Measurements from ENCODE around the gene C5orf46. TPM values are rescaled to one million over a fixed set of nuclear protein-coding genes. Genes with fewer than 3 reads are reported as not detected.

The C5orf46 gene
- total RNA-seq, 6 donors from 2014 or later, result not detected

DNA sequence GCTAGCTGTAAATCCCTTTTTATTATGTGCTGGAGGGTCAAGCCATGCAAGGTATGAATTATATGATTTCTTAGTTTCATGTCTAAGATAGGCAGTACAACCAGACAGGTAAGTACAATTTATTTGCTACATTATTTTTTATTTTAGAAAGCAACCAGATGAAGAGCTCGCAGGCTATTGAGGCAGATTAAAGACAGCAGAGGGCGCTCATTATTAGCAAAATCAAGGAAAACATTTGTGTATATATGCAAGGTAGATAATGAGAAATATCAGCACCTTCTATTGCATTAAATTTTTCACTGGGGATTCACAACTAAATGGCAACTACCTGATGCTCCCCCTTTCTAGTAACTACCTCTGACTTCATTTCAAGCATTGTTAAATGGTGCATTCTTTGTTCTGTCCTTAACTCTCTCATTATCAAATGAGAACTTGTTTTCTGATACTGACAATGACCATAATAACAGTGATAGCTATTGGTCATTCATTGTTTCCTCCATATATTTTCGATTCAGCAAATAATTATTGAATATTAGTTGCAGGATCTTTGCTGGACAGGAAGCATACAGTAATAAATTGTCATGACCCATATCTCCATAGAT is 19.2 kb downstream of the C5orf46 start:
- H3K36me3 ChIP-seq, result no peaks in the 10 kb centered on the region
- WGBS, 2 donors, result 8 to 16% methylated on average over 3 of the region's 3 CpGs
- H3K27me3 ChIP-seq, result no peaks in the 10 kb centered on the region
- TF ChIP-seq POLR2AphosphoS5 (IDR thresholded peaks at IDR 0.05), result no peak
- TF ChIP-seq POLR2A (IDR thresholded peaks at IDR 0.05), result no peak
- TF ChIP-seq, protein P1, sequence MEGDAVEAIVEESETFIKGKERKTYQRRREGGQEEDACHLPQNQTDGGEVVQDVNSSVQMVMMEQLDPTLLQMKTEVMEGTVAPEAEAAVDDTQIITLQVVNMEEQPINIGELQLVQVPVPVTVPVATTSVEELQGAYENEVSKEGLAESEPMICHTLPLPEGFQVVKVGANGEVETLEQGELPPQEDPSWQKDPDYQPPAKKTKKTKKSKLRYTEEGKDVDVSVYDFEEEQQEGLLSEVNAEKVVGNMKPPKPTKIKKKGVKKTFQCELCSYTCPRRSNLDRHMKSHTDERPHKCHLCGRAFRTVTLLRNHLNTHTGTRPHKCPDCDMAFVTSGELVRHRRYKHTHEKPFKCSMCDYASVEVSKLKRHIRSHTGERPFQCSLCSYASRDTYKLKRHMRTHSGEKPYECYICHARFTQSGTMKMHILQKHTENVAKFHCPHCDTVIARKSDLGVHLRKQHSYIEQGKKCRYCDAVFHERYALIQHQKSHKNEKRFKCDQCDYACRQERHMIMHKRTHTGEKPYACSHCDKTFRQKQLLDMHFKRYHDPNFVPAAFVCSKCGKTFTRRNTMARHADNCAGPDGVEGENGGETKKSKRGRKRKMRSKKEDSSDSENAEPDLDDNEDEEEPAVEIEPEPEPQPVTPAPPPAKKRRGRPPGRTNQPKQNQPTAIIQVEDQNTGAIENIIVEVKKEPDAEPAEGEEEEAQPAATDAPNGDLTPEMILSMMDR (IDR thresholded peaks at IDR 0.05), result peak in 4 of 6 experiments; percentile 31 to 45 (median 42)
- TF ChIP-seq EP300 (IDR thresholded peaks at IDR 0.05), result no peak
- H3K4me1 ChIP-seq, result no peaks in the 10 kb centered on the region
- no peaks in the 10 kb centered on the region for H3K9me3 ChIP-seq
- ATAC-seq (ENCODE audit: low FRiP score in 2 of 2) (no peak), DNase-seq (no peak)
- no peak overlapping the region for H3K27ac ChIP-seq
- no peak overlapping the region for H3K4me3 ChIP-seq

DNA sequence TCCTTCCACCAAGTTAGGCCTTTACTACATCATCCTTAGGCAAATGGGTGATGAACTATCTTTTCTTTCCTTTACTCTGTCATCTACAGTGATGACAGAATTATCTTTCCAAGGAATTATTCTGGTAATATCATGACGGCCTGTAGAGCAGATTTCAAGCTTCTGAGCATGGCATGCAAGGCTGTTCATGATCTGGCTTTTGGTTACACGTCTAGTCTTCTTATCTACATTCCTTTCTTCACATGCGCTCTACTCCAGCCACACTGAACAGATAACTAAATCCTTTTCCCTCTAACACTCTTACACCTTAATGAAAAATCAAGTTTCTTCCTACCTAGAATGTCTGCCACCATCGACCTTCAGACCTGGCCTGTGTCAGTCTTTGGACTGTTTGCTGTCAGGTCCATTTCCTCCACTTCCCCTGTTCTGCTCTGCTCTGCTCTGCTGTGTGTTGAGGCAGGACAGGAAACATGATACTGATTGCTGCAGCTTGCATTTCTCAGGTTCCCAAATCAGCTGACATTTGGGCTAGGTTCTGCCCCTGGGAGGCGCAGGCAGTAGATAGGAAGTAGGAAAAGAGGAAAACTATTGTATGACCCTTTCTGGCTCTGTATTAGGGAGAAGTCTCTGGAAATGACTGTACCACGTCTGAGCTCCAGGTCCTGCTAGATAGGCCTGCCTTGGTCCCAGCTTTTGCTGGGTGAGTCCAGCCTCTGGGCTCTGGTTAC is 23.6 kb downstream of the C5orf46 start:
- Histone ChIP-seq H3K27ac (no peak overlapping the region), H3K27me3 (no peaks in the 10 kb centered on the region), H3K36me3 (no peaks in the 10 kb centered on the region), H3K9me3 (no peaks in the 10 kb centered on the region), H3K4me1 (no peaks in the 10 kb centered on the region), H3K4me3 (no peak overlapping the region)
- ATAC-seq (ENCODE audit: low FRiP score in 2 of 2) (no peak), DNase-seq (no peak)
- TF ChIP-seq EP300 (IDR thresholded peaks at IDR 0.05) (no peak), POLR2A (IDR thresholded peaks at IDR 0.05) (no peak), POLR2AphosphoS5 (IDR thresholded peaks at IDR 0.05) (no peak)
- TF ChIP-seq, protein P1 (IDR thresholded peaks at IDR 0.05), result no peak
- 64% methylated on average over 6 of the region's 6 CpGs for WGBS, 2 donors

DNA sequence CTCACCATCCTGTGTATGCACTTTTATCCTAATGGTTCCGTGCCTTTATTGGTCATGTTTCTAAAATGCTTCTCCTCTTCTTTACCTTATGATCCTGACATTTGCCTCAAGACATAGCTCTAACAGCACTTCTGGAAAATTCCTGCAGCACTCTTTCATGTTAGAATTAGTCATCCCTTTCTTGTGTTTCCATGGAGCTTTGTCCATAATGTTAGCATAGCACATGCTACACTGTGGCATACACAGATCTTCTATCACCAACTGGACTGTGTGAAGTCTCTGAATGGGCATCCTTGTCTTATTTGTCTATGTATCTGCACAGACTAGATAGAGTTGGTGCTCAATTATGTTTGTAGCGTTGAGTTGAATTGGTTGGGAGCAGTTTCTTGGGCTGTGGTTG is 25.9 kb downstream of the C5orf46 start:
- no peaks in the 10 kb centered on the region for H3K9me3 ChIP-seq
- 89 to 96% methylated on average over 2 of the region's 2 CpGs for WGBS, 2 donors
- H3K36me3 ChIP-seq, result no peaks in the 10 kb centered on the region
- TF ChIP-seq EP300 (IDR thresholded peaks at IDR 0.05) (no peak), POLR2A (IDR thresholded peaks at IDR 0.05) (no peak), POLR2AphosphoS5 (IDR thresholded peaks at IDR 0.05) (no peak)
- TF ChIP-seq, protein P1 (IDR thresholded peaks at IDR 0.05), result no peak
- no peaks in the 10 kb centered on the region for H3K4me1 ChIP-seq
- no peaks in the 10 kb centered on the region for H3K27me3 ChIP-seq
- H3K4me3 ChIP-seq, result peak overlapping the region in 2 of 4 donors; percentile 16 to 36
- DNase-seq (no peak), ATAC-seq (ENCODE audit: low FRiP score in 2 of 2) (no peak)
- no peak overlapping the region for H3K27ac ChIP-seq

DNA sequence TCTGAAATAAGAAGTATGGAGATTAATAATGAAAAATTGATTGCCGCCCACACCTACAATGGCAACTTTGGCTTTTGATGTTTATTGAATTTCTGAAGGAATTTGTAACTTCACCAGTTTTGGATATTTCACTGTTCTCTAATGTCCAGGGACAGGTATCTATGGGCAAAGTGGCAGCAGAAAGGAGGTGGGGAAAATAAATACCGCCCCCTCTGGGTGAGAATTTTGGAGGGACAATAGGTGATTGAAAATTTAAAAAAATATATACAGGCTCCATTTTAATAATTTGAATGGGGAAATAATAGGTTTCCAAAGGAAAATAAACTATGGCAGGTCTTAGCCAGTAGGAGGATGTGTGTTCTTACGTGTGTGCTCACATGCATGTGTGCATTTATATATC is 26.6 kb downstream of the C5orf46 start:
- H3K4me3 ChIP-seq, result peak overlapping the region in 2 of 4 donors; percentile 16 to 36
- TF ChIP-seq, protein P1 (IDR thresholded peaks at IDR 0.05), result no peak
- TF ChIP-seq EP300 (IDR thresholded peaks at IDR 0.05), result no peak
- no peak for TF ChIP-seq POLR2A (IDR thresholded peaks at IDR 0.05)
- TF ChIP-seq POLR2AphosphoS5 (IDR thresholded peaks at IDR 0.05), result no peak
- 83 to 87% methylated on average over 3 of the region's 3 CpGs for WGBS, 2 donors

More for the DNA sequence above, 26.6 kb downstream of the C5orf46 start:
- Histone ChIP-seq H3K4me1 (no peaks in the 10 kb centered on the region), H3K36me3 (no peaks in the 10 kb centered on the region), H3K27me3 (no peaks in the 10 kb centered on the region), H3K9me3 (no peaks in the 10 kb centered on the region), H3K27ac (peak overlapping the region in 1 of 4 donors; percentile 42)
- DNase-seq (no peak), ATAC-seq (ENCODE audit: low FRiP score in 2 of 2) (no peak)
